SK-N-SH (cell line): ENCODE results near the gene TACO1. TPM values are rescaled to one million over a fixed set of nuclear protein-coding genes. Genes with fewer than 3 reads are reported as not detected.
A peak's percentile ranks its signal among the peaks of the same experiment; 100 is the strongest.

Experiments
- CTCF ChIA-PET: fragments of 300-600, 350-600 bp; formaldehyde crosslinking; extraction: SDS; loops from one replicate; lab custom pipeline; 2021; lab: Yijun Ruan, JAX
- POLR2A ChIA-PET: fragments of 350-600 bp; sonication (Branson Sonifier 250); formaldehyde crosslinking; extraction: SDS; loops from one replicate; lab custom pipeline; 2020; ENCODE audit warnings: antibody characterized with exemption, inconsistent platforms; lab: Yijun Ruan, JAX
- DNase-seq: peaks from one replicate; pipeline ENCODE4 v3.0.0; 2012
- H2AFZ ChIP-seq: fragments of 200-600 bp; sonication (generic); 2 replicates; pipeline ENCODE4 v1.8.1; 2016; ENCODE audit warnings: antibody characterized with exemption, mild to moderate bottlenecking, low read depth
- H3F3A ChIP-seq: fragments of 200-600 bp; sonication (generic); replicated peaks from 2 replicates; pipeline ENCODE3; 2016; ENCODE audit warnings: antibody characterized with exemption, mild to moderate bottlenecking; ENCODE audit not compliant: insufficient read depth
- H3K27ac ChIP-seq, 2 experiments: fragments of 200-500 bp in 1 of 2; fragments of 200-600 bp in 1 of 2; sonication (Bioruptor generic) in 1 of 2; sonication (generic), shearing (Covaris generic) in 1 of 2; 2 replicates each; pipeline versions ENCODE4 v1.5.1 to v1.6.1; 2014 to 2016; ENCODE audit warnings: low read depth in 2 of 2, inconsistent platforms in 1 of 2, low read length in 1 of 2, mild to moderate bottlenecking in 1 of 2, mixed read lengths in 1 of 2
- H3K27me3 ChIP-seq: fragments of 200-600 bp; sonication (generic), shearing (Covaris generic); 2 replicates; pipeline ENCODE4 v1.6.1; 2016; ENCODE audit warnings: mixed run types; ENCODE audit not compliant: insufficient read depth
- H3K36me3 ChIP-seq, 2 experiments: fragments of 200-500 bp in 1 of 2; fragments of 200-600 bp in 1 of 2; sonication (Bioruptor generic) in 1 of 2; sonication (generic) in 1 of 2; replicated peaks in 1 of 2; 2 replicates each; pipeline versions ENCODE3 to v1.5.1; 2014 to 2016; ENCODE audit warnings: low read length in 1 of 2, mild to moderate bottlenecking in 1 of 2; ENCODE audit not compliant: insufficient read depth in 2 of 2, control insufficient read depth in 1 of 2
- H3K4me1 ChIP-seq, 2 experiments: fragments of 200-500 bp in 1 of 2; fragments of 200-600 bp in 1 of 2; sonication (Bioruptor generic) in 1 of 2; sonication (generic), shearing (Covaris generic) in 1 of 2; 2 replicates each; pipeline versions ENCODE4 v1.5.1 to v1.6.1; 2014 to 2016; ENCODE audit warnings: low read depth in 1 of 2, low read length in 1 of 2, mixed run types in 1 of 2; ENCODE audit not compliant: insufficient read depth in 2 of 2, control insufficient read depth in 1 of 2
- H3K4me2 ChIP-seq: fragments of 200-600 bp; sonication (generic), shearing (Covaris generic); 2 replicates; pipeline ENCODE4 v1.6.1; 2017; ENCODE audit warnings: mixed run types
- H3K4me3 ChIP-seq, 2 experiments: fragments of 200-500 bp in 1 of 2; fragments of 200-600 bp in 1 of 2; sonication (Bioruptor generic) in 1 of 2; sonication (generic), shearing (Covaris generic) in 1 of 2; 2 replicates each; pipeline versions ENCODE4 v1.5.1 to v1.8.1; 2014 to 2016; ENCODE audit warnings: low read depth in 2 of 2, inconsistent platforms in 1 of 2, low read length in 1 of 2, mild to moderate bottlenecking in 1 of 2, mixed read lengths in 1 of 2, moderate library complexity in 1 of 2
- H3K79me2 ChIP-seq: fragments of 200-600 bp; sonication (generic); 2 replicates; pipeline ENCODE4 v1.8.1; 2017; ENCODE audit warnings: mild to moderate bottlenecking; ENCODE audit not compliant: insufficient read depth
- H3K9ac ChIP-seq: fragments of 200-600 bp; sonication (generic); 2 replicates; pipeline ENCODE4 v1.6.1; 2017; ENCODE audit warnings: mixed run types
- H3K9me2 ChIP-seq: fragments of 200-600 bp; sonication (generic); 2 replicates; pipeline ENCODE4 v1.6.1; 2017; ENCODE audit warnings: mixed run types
- H3K9me3 ChIP-seq: fragments of 200-600 bp; sonication (generic); 2 replicates; pipeline ENCODE4 v1.6.1; 2017; ENCODE audit warnings: mixed run types, mild to moderate bottlenecking, moderate library complexity
- H4K20me1 ChIP-seq: fragments of 200-600 bp; sonication (generic); 2 replicates; pipeline ENCODE4 v1.6.1; 2017; ENCODE audit warnings: mild to moderate bottlenecking, mixed run types; ENCODE audit not compliant: insufficient read depth
- FOSL2 ChIP-seq: IDR thresholded peaks from 2 replicates; pipeline ENCODE4 v1.4.0; 2012; ENCODE audit warnings: low read depth, mild to moderate bottlenecking, moderate library complexity, borderline replicate concordance
- FOXJ3 ChIP-seq: sonication (generic); formaldehyde crosslinking; IDR thresholded peaks from 2 replicates; pipeline ENCODE4 v1.5.1; 2020; ENCODE audit warnings: mild to moderate bottlenecking, missing genetic modification reagents
- FOXM1 ChIP-seq: IDR thresholded peaks from 2 replicates; pipeline ENCODE4 v1.4.0; 2012; ENCODE audit warnings: low read depth, mild to moderate bottlenecking
- GATA2 ChIP-seq: sonication (generic); formaldehyde crosslinking; IDR thresholded peaks from 2 replicates; pipeline ENCODE4 v1.5.0; 2020; ENCODE audit warnings: mild to moderate bottlenecking, missing genetic modification reagents
- JUND ChIP-seq: IDR thresholded peaks from 2 replicates; pipeline ENCODE4 v1.4.0; 2012
- MEF2A ChIP-seq: IDR thresholded peaks from 2 replicates; pipeline ENCODE4 v1.4.0; 2012; ENCODE audit warnings: low read depth, borderline replicate concordance
- NFIC ChIP-seq: IDR thresholded peaks from 2 replicates; pipeline ENCODE4 v1.4.0; 2012; ENCODE audit warnings: borderline replicate concordance
- POLR2AphosphoS5 ChIP-seq: IDR thresholded peaks from 2 replicates; pipeline ENCODE4 v1.6.1; 2012; ENCODE audit warnings: low read depth, low read length
- RAD21 ChIP-seq: IDR thresholded peaks from 2 replicates; pipeline ENCODE4 v1.6.1; 2012; ENCODE audit warnings: mild to moderate bottlenecking, low read length
- RCOR1 ChIP-seq: fragments of 150-350 bp; IDR thresholded peaks from 2 replicates; pipeline ENCODE4 v1.6.1; 2017; ENCODE audit warnings: antibody characterized with exemption, low read length
- SIN3A ChIP-seq: IDR thresholded peaks from 2 replicates; pipeline ENCODE4 v1.6.1; 2012; ENCODE audit warnings: low read depth, mild to moderate bottlenecking, low read length, moderate library complexity, borderline replicate concordance
- SMC3 ChIP-seq: IDR thresholded peaks from 2 replicates; pipeline ENCODE4 v1.6.1; 2012; ENCODE audit warnings: low read depth, low read length, improper control_type of control experiment
- TCF12 ChIP-seq: IDR thresholded peaks from 2 replicates; pipeline ENCODE4 v1.4.0; 2012
- TEAD4 ChIP-seq: IDR thresholded peaks from 2 replicates; pipeline ENCODE4 v1.4.0; 2012; ENCODE audit warnings: mild to moderate bottlenecking, borderline replicate concordance; ENCODE audit not compliant: insufficient read depth
- YY1 ChIP-seq: IDR thresholded peaks from 2 replicates; pipeline ENCODE4 v1.4.0; 2012; ENCODE audit warnings: low read depth, mild to moderate bottlenecking
- WGBS: methylation state at CpG from one replicate; pipeline ENCODE4 v1.1.6; 2017; ENCODE audit warnings: low lambda C conversion rate; 5-methylcytosine and 5-hydroxymethylcytosine counted together
- polyA plus RNA-seq, 3 experiments: library from polyadenylated mRNA; depleted of rRNA; stranded (reverse); fragments of >200 nt; gene quantifications; 2 replicates each; pipeline ENCODE4 v1.2.3, GENCODE V29; 2012
- TF ChIP-seq, protein P1 (sequence below): IDR thresholded peaks from 2 replicates; pipeline ENCODE4 v1.4.0; 2012; ENCODE audit warnings: low read depth, borderline replicate concordance
- TF ChIP-seq, protein P2 (sequence below): IDR thresholded peaks from 2 replicates; pipeline ENCODE4 v1.6.1; 2012; ENCODE audit warnings: mild to moderate bottlenecking, low read depth, low read length, moderate library complexity
- TF ChIP-seq, protein P3 (sequence below): fragments of 150-350 bp; IDR thresholded peaks from 2 replicates; pipeline ENCODE4 v1.6.1; 2016; ENCODE audit warnings: mild to moderate bottlenecking, low read depth, low read length

Gene TACO1
- polyA plus RNA-seq, 1 of the 3 experiments (the other 2 are of a cell fraction), result 37.9 TPM

DNA sequence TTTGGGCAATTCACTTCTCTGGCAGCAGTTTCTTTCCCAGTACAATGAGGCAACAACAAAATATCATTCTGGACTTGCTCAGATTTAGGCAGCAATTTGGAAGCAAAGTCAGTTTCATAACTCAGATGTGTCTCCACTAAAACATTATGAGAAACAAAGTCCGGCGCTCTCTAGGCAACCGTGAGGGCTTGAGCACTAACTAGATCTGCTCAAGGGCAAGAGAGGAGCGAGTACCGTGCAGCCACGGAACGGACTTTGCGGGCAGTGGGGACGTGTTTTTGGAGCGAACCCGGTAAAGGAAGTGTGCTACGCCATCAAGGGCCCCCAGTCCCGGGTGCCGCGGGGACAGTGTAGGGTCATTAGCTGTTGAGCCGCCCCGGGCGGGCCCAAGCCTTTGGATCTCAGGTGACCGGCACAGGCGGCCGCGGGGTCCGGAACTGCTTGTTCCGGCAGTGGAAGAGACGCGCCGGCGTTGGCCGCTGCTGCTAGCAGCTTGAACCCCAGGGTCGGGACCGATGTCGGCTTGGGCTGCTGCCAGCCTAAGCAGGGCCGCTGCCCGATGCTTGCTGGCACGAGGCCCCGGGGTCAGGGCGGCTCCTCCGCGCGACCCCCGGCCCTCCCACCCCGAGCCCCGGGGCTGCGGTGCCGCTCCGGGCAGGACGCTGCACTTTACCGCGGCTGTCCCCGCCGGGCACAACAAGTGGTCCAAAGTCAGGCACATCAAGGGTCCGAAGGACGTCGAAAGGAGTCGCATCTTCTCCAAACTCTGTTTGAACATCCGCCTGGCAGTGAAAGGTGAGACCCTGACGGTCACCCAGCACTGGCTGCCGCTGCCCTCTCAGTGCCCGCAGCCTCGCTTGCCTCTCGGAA, at the start of gene TACO1 (continued):
- TF ChIP-seq SMC3 (no peak), YY1 (peak; percentile 82), FOXJ3 (CRISPR knock-in tag) (peak; percentile 52; the same call in 1 of the 2 replicates), TEAD4 (0 out of 2 replicates have a peak, but pooled peaks have one; percentile 9), JUND (no peak; the same call in 1 of the 2 replicates), SIN3A (peak; percentile 97; the same call in 1 of the 2 replicates), FOXM1 (peak; percentile 32; the same call in 1 of the 2 replicates), POLR2AphosphoS5 (peak; percentile 92)
- TF ChIP-seq, protein P1, sequence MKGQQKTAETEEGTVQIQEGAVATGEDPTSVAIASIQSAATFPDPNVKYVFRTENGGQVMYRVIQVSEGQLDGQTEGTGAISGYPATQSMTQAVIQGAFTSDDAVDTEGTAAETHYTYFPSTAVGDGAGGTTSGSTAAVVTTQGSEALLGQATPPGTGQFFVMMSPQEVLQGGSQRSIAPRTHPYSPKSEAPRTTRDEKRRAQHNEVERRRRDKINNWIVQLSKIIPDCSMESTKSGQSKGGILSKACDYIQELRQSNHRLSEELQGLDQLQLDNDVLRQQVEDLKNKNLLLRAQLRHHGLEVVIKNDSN, result peak; percentile 63; the same call in 1 of the 2 replicates

- H3K9ac ChIP-seq, result peak overlapping the region; percentile 92; the same call in 1 of the 2 replicates
- CTCF ChIA-PET, result interaction anchor here (0.6 to 6.0 kb wide), 14 partner anchors 9 to 126 kb away, joined by 3 to 44 read pairs (median 5); no protein-coding TSS in a partner anchor
- H3F3A ChIP-seq, result peaks cover 23% of the 10 kb centered on the region
- no peak for DNase-seq
- peaks cover 7 to 21% of the 10 kb centered on the region in 2 experiments for H3K36me3 ChIP-seq
- H2AFZ ChIP-seq, result no peak overlapping the region
- POLR2A ChIA-PET, result interaction anchor here (4.6 kb wide), 1 partner anchor 109 kb away, joined by 27 read pairs; no protein-coding TSS in a partner anchor
- H3K9me2 ChIP-seq, result no peaks in the 10 kb centered on the region
- peak overlapping the region; percentile 85 to 93 for H3K4me3 ChIP-seq
- H3K4me1 ChIP-seq, result peaks cover 9 to 27% of the 10 kb centered on the region in 2 experiments; a peak in 3 of 4 replicates
- H3K9me3 ChIP-seq, result no peaks in the 10 kb centered on the region
- H4K20me1 ChIP-seq, result peaks cover 58% of the 10 kb centered on the region
- H3K27ac ChIP-seq, result peak overlapping the region; percentile 43 to 90; a peak in 3 of 4 replicates
- TF ChIP-seq TCF12 (no peak), MEF2A (no peak)
- H3K4me2 ChIP-seq, result peak overlapping the region; percentile 80
- peaks cover 82% of the 10 kb centered on the region for H3K79me2 ChIP-seq
- H3K27me3 ChIP-seq, result no peaks in the 10 kb centered on the region
- 43% methylated on average over 6 of the region's 6 CpGs for WGBS
Observed at GRCh38 chr17:63552211-63552610, 48.5 kb upstream of the TACO1 start.

- DNase-seq, result no peak
- WGBS, result 97% methylated on average over 7 of the region's 7 CpGs
- H3K79me2 ChIP-seq, result peaks cover 98% of the 10 kb centered on the region
- peaks cover 9 to 22% of the 10 kb centered on the region in 2 experiments; a peak in 2 of 4 replicates for H3K4me1 ChIP-seq
- no peaks in the 10 kb centered on the region for H3K27me3 ChIP-seq
- POLR2A ChIA-PET, result interaction anchor here (0.8 kb wide), 1 partner anchor 16 kb away, joined by 3 read pairs; no protein-coding TSS in a partner anchor
- H2AFZ ChIP-seq, result no peak overlapping the region
- H3F3A ChIP-seq, result peaks cover 14% of the 10 kb centered on the region
- no peaks in the 10 kb centered on the region for H3K9me2 ChIP-seq
- H3K27ac ChIP-seq, result no peak overlapping the region
- no peaks in the 10 kb centered on the region for H3K9me3 ChIP-seq
- H3K9ac ChIP-seq, result no peak overlapping the region
- CTCF ChIA-PET, result interaction anchor here (1.2 to 6.0 kb wide), 5 partner anchors 27 to 130 kb away, joined by 3 to 44 read pairs (median 4); no protein-coding TSS in a partner anchor
- no peak overlapping the region for H3K4me2 ChIP-seq
- H4K20me1 ChIP-seq, result peaks cover 90% of the 10 kb centered on the region
- H3K36me3 ChIP-seq, result peaks cover 7 to 24% of the 10 kb centered on the region in 2 experiments
- H3K4me3 ChIP-seq, result no peak overlapping the region
- no peak for TF ChIP-seq YY1
- TF ChIP-seq, protein P2, sequence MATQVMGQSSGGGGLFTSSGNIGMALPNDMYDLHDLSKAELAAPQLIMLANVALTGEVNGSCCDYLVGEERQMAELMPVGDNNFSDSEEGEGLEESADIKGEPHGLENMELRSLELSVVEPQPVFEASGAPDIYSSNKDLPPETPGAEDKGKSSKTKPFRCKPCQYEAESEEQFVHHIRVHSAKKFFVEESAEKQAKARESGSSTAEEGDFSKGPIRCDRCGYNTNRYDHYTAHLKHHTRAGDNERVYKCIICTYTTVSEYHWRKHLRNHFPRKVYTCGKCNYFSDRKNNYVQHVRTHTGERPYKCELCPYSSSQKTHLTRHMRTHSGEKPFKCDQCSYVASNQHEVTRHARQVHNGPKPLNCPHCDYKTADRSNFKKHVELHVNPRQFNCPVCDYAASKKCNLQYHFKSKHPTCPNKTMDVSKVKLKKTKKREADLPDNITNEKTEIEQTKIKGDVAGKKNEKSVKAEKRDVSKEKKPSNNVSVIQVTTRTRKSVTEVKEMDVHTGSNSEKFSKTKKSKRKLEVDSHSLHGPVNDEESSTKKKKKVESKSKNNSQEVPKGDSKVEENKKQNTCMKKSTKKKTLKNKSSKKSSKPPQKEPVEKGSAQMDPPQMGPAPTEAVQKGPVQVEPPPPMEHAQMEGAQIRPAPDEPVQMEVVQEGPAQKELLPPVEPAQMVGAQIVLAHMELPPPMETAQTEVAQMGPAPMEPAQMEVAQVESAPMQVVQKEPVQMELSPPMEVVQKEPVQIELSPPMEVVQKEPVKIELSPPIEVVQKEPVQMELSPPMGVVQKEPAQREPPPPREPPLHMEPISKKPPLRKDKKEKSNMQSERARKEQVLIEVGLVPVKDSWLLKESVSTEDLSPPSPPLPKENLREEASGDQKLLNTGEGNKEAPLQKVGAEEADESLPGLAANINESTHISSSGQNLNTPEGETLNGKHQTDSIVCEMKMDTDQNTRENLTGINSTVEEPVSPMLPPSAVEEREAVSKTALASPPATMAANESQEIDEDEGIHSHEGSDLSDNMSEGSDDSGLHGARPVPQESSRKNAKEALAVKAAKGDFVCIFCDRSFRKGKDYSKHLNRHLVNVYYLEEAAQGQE, result no peak
- TF ChIP-seq SIN3A, result no peak
- no peak for TF ChIP-seq FOSL2
- TF ChIP-seq FOXJ3 (CRISPR knock-in tag), result no peak
- TF ChIP-seq RAD21, result no peak
- TF ChIP-seq NFIC, result no peak
- no peak for TF ChIP-seq RCOR1
- TF ChIP-seq GATA2 (CRISPR knock-in tag), result no peak
- TF ChIP-seq, protein P3, sequence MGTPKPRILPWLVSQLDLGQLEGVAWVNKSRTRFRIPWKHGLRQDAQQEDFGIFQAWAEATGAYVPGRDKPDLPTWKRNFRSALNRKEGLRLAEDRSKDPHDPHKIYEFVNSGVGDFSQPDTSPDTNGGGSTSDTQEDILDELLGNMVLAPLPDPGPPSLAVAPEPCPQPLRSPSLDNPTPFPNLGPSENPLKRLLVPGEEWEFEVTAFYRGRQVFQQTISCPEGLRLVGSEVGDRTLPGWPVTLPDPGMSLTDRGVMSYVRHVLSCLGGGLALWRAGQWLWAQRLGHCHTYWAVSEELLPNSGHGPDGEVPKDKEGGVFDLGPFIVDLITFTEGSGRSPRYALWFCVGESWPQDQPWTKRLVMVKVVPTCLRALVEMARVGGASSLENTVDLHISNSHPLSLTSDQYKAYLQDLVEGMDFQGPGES, result no peak
Observed at GRCh38 chr17:63555500-63556156, 45.1 kb upstream of the TACO1 start.
